ENCODE measurements around the gene RPAP2. TPM values are rescaled to one million over a fixed set of nuclear protein-coding genes. Genes with fewer than 3 reads are reported as not detected.

Gene RPAP2
- total RNA-seq, 1 experiment from 2014 or later, result 28.1 TPM

GRCh38 chr1:92274939-92275338 is 23.9 kb upstream of the RPAP2 start:
- H3K27ac ChIP-seq (ENCODE audit: low read depth, low read length), result no peak overlapping the region
- POLR2A ChIA-PET, result interaction anchor here (0.6 kb wide), 1 partner anchor 384 kb away, joined by 3 read pairs; no protein-coding TSS in a partner anchor
- TF ChIP-seq SP1 (IDR thresholded peaks at IDR 0.05; ENCODE audit: low read depth), result no peak
- no peak for TF ChIP-seq EZH2phosphoT487 (IDR thresholded peaks at IDR 0.05; ENCODE audit: borderline replicate concordance)
- TF ChIP-seq, protein P1, sequence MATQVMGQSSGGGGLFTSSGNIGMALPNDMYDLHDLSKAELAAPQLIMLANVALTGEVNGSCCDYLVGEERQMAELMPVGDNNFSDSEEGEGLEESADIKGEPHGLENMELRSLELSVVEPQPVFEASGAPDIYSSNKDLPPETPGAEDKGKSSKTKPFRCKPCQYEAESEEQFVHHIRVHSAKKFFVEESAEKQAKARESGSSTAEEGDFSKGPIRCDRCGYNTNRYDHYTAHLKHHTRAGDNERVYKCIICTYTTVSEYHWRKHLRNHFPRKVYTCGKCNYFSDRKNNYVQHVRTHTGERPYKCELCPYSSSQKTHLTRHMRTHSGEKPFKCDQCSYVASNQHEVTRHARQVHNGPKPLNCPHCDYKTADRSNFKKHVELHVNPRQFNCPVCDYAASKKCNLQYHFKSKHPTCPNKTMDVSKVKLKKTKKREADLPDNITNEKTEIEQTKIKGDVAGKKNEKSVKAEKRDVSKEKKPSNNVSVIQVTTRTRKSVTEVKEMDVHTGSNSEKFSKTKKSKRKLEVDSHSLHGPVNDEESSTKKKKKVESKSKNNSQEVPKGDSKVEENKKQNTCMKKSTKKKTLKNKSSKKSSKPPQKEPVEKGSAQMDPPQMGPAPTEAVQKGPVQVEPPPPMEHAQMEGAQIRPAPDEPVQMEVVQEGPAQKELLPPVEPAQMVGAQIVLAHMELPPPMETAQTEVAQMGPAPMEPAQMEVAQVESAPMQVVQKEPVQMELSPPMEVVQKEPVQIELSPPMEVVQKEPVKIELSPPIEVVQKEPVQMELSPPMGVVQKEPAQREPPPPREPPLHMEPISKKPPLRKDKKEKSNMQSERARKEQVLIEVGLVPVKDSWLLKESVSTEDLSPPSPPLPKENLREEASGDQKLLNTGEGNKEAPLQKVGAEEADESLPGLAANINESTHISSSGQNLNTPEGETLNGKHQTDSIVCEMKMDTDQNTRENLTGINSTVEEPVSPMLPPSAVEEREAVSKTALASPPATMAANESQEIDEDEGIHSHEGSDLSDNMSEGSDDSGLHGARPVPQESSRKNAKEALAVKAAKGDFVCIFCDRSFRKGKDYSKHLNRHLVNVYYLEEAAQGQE (IDR thresholded peaks at IDR 0.05; ENCODE audit: low read depth), result no peak
- H3K4me2 ChIP-seq (ENCODE audit: low read length), result no peak overlapping the region
- peaks cover 9 to 10% of the 10 kb centered on the region in 2 experiments; a peak in 3 of 4 replicates for H3K36me3 ChIP-seq (ENCODE audit: control insufficient read depth in 1 of 2, insufficient read depth in 2 of 2, low read length in 2 of 2)
- RAD21 ChIA-PET (ENCODE audit: low non-redundant PET in 1 of 2, low total read pairs in 2 of 2, uncharacterized antibody in 2 of 2, unreplicated experiment in 2 of 2), result no interaction called here
- no peak for DNase-seq (ENCODE audit: low read depth, low spot score)
- CTCF ChIA-PET, result no interaction called here
- BruUV-seq (replicated peaks), result no TSS peak
- intact Hi-C loops (cut with micrococcal nuclease), result loop anchor here (5.0 kb wide), 1 partner anchor 743 kb away; no protein-coding TSS in a partner anchor
- H3K9ac ChIP-seq (ENCODE audit: low read length), result no peak overlapping the region
- ATAC-seq, result no peak
- no peaks in the 10 kb centered on the region for H3K27me3 ChIP-seq (ENCODE audit: insufficient read depth, low read length)
- H2AFZ ChIP-seq (ENCODE audit: low read depth, low read length, poor library complexity, severe bottlenecking), result no peak overlapping the region
- no peaks in the 10 kb centered on the region for H3K79me2 ChIP-seq (ENCODE audit: insufficient read depth, low read length)
- H3K4me1 ChIP-seq (ENCODE audit: control insufficient read depth in 1 of 2, insufficient read depth in 2 of 2, low read length in 2 of 2), result no peaks in the 10 kb centered on the region
- H3K9me2 ChIP-seq (ENCODE audit: insufficient read depth), result no peaks in the 10 kb centered on the region
- H3K9me3 ChIP-seq (ENCODE audit: control insufficient read depth in 1 of 2, insufficient read depth in 1 of 2, low read depth in 1 of 2, low read length in 2 of 2), result no peaks in the 10 kb centered on the region
- H4K20me1 ChIP-seq (ENCODE audit: insufficient read depth), result no peaks in the 10 kb centered on the region
- H3K4me3 ChIP-seq (replicated peaks in 1 of 2; ENCODE audit: low read depth in 1 of 2, low read length in 2 of 2), result no peak overlapping the region

DNA sequence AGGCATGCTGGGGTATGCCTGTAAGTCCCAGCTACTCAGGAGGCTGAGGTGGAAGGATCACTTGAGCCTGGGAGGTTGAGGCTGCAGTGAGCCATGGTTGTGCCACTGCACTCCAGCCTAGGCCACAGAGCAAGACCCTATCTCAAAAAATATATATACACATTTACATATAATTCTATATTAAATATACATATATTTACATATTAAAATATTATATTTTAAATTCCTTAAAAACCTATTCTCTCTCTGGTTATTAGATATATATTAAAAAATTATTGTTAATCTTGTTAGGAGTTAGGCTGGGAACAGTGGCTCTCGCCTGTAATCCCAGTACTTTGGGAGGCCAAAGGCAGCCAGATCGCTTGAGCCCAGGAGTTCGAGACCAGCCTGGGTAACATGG is 22.8 kb upstream of the RPAP2 start:
- intact Hi-C loops (cut with micrococcal nuclease), result loop anchor here (5.0 kb wide), 1 partner anchor 744 kb away; no protein-coding TSS in a partner anchor
- Histone ChIP-seq H3K27ac (ENCODE audit: low read depth, low read length) (no peak overlapping the region), H3K4me2 (ENCODE audit: low read length) (no peak overlapping the region), H3K9me2 (ENCODE audit: insufficient read depth) (no peaks in the 10 kb centered on the region), H2AFZ (ENCODE audit: low read depth, low read length, poor library complexity, severe bottlenecking) (no peak overlapping the region), H3K27me3 (ENCODE audit: insufficient read depth, low read length) (no peaks in the 10 kb centered on the region), H3K9ac (ENCODE audit: low read length) (no peak overlapping the region), H3K9me3 (ENCODE audit: control insufficient read depth in 1 of 2, insufficient read depth in 1 of 2, low read depth in 1 of 2, low read length in 2 of 2) (no peaks in the 10 kb centered on the region), H3K4me3 (replicated peaks in 1 of 2; ENCODE audit: low read depth in 1 of 2, low read length in 2 of 2) (no peak overlapping the region), H3K36me3 (ENCODE audit: control insufficient read depth in 1 of 2, insufficient read depth in 2 of 2, low read length in 2 of 2) (peaks cover 3 to 10% of the 10 kb centered on the region in 2 experiments; a peak in 3 of 4 replicates), H3K4me1 (ENCODE audit: control insufficient read depth in 1 of 2, insufficient read depth in 2 of 2, low read length in 2 of 2) (no peaks in the 10 kb centered on the region), H4K20me1 (ENCODE audit: insufficient read depth) (no peaks in the 10 kb centered on the region), H3K79me2 (ENCODE audit: insufficient read depth, low read length) (no peaks in the 10 kb centered on the region)
- no TSS peak for BruUV-seq (replicated peaks)
- ATAC-seq (no peak), DNase-seq (ENCODE audit: low read depth, low spot score) (no peak)
- ChIA-PET POLR2A (no interaction called here), RAD21 (ENCODE audit: low non-redundant PET in 1 of 2, low total read pairs in 2 of 2, uncharacterized antibody in 2 of 2, unreplicated experiment in 2 of 2) (no interaction called here), CTCF (no interaction called here)
- no peak for TF ChIP-seq POLR2A (IDR thresholded peaks at IDR 0.05; ENCODE audit: borderline replicate concordance, extremely low read depth, insufficient read depth, insufficient read length)
- TF ChIP-seq, protein P2, sequence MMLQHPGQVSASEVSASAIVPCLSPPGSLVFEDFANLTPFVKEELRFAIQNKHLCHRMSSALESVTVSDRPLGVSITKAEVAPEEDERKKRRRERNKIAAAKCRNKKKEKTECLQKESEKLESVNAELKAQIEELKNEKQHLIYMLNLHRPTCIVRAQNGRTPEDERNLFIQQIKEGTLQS (IDR thresholded peaks at IDR 0.05), result no peak
- TF ChIP-seq, protein P3, sequence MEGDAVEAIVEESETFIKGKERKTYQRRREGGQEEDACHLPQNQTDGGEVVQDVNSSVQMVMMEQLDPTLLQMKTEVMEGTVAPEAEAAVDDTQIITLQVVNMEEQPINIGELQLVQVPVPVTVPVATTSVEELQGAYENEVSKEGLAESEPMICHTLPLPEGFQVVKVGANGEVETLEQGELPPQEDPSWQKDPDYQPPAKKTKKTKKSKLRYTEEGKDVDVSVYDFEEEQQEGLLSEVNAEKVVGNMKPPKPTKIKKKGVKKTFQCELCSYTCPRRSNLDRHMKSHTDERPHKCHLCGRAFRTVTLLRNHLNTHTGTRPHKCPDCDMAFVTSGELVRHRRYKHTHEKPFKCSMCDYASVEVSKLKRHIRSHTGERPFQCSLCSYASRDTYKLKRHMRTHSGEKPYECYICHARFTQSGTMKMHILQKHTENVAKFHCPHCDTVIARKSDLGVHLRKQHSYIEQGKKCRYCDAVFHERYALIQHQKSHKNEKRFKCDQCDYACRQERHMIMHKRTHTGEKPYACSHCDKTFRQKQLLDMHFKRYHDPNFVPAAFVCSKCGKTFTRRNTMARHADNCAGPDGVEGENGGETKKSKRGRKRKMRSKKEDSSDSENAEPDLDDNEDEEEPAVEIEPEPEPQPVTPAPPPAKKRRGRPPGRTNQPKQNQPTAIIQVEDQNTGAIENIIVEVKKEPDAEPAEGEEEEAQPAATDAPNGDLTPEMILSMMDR (IDR thresholded peaks at IDR 0.05 in 2 of 3, conservative IDR thresholded peaks at IDR 0.05 in 1 of 3; ENCODE audit: borderline replicate concordance in 1 of 3, insufficient read depth in 1 of 3, low read depth in 2 of 3, low read length in 2 of 3), result no peak
- TF ChIP-seq, protein P1 (IDR thresholded peaks at IDR 0.05; ENCODE audit: low read depth), result no peak
- TF ChIP-seq ZFX (IDR thresholded peaks at IDR 0.05), result no peak
- TF ChIP-seq EZH2phosphoT487 (IDR thresholded peaks at IDR 0.05; ENCODE audit: borderline replicate concordance), result no peak
- TF ChIP-seq YY1 (IDR thresholded peaks at IDR 0.05; ENCODE audit: extremely low read depth, insufficient replicate concordance, low read depth, low read length), result no peak
- no peak for TF ChIP-seq MAX (IDR thresholded peaks at IDR 0.05)
